Activated T-helper 17 cell treated with anti-CD3 and anti-CD28 coated beads, Interleukin-2, amount 50 U/mL, for 72 hours (primary cell): ENCODE data around the gene USP34. TPM values are rescaled to one million over a fixed set of nuclear protein-coding genes. Genes with fewer than 3 reads are reported as not detected.
"Not testable (repeated sequence)": the region's sequence is repeated elsewhere in the genome, so short reads cannot be mapped to it uniquely, and the experiment has no call there.

Experiments used
- ATAC-seq: fragments of 150-1000 bp; cut with Tn5 transposase; replicated peaks from 2 replicates; pipeline ENCODE4 v1.10.0; 2021; ENCODE audit warnings: mild to moderate bottlenecking, moderate library complexity
- H3K27ac Mint-ChIP-seq: one replicate; pipeline ENCODE4 v1.8.0; 2022; ENCODE audit warnings: mixed read lengths
- H3K27me3 Mint-ChIP-seq: one replicate; pipeline ENCODE4 v1.8.0; 2022; ENCODE audit warnings: mixed read lengths
- H3K36me3 Mint-ChIP-seq: one replicate; pipeline ENCODE4 v1.8.0; 2022; ENCODE audit warnings: low read depth, mild to moderate bottlenecking, mixed read lengths
- H3K4me1 Mint-ChIP-seq: one replicate; pipeline ENCODE4 v1.8.0; 2022; ENCODE audit warnings: mixed read lengths
- H3K4me3 Mint-ChIP-seq: one replicate; pipeline ENCODE4 v1.8.0; 2022; ENCODE audit warnings: mild to moderate bottlenecking, mixed read lengths
- H3K9me3 Mint-ChIP-seq: one replicate; pipeline ENCODE4 v1.8.0; 2022; ENCODE audit warnings: mixed read lengths
- total RNA-seq, 2 donors: library from RNA; stranded (reverse); gene quantifications; one replicate each; pipeline ENCODE4 v1.2.3, GENCODE V29; 2022

USP34 gene
- total RNA-seq, 2 donors from 2014 or later: 98.5 to 121 TPM

GRCh38 chr2:61396005-61396404, 74.9 kb downstream of the USP34 start:
- H3K36me3 Mint-ChIP-seq: peaks cover 53% of the 10 kb centered on the region

GRCh38 chr2:61387588-61387987, 83.3 kb downstream of the USP34 start:
- H3K9me3 Mint-ChIP-seq, H3K27me3 Mint-ChIP-seq, ATAC-seq, H3K27ac Mint-ChIP-seq, H3K4me3 Mint-ChIP-seq, H3K4me1 Mint-ChIP-seq: not testable (repeated sequence)
- peaks cover 62% of the 10 kb centered on the region for H3K36me3 Mint-ChIP-seq

More at GRCh38 chr2:61396005-61396404, 74.9 kb downstream of the USP34 start:
- ATAC-seq: no peak
- Mint-ChIP-seq H3K9me3 (no peaks in the 10 kb centered on the region), H3K27me3 (no peaks in the 10 kb centered on the region), H3K4me3 (no peak overlapping the region), H3K4me1 (no peaks in the 10 kb centered on the region), H3K27ac (no peak overlapping the region)

DNA sequence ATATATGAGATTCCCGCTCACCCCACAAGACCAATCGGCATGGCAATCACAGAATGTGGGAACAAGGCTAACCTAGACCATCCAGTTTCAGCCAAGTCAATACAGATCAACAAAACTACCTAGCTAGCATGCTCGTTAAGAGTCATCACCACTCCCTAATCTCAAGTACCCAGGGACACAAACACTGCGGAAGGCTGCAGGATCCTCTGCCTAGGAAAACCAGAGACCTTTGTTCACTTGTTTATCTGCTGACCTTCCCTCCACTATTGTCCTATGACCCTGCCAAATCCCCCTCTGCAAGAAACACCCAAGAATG, 90.0 kb downstream of the USP34 start:
- not testable (repeated sequence) for H3K27me3 Mint-ChIP-seq, H3K9me3 Mint-ChIP-seq, H3K27ac Mint-ChIP-seq, H3K4me3 Mint-ChIP-seq, ATAC-seq
- peaks cover 12% of the 10 kb centered on the region for H3K4me1 Mint-ChIP-seq
- H3K36me3 Mint-ChIP-seq: peaks cover 80% of the 10 kb centered on the region

- Mint-ChIP-seq H3K27me3 (no peaks in the 10 kb centered on the region), H3K4me1 (peaks cover 12% of the 10 kb centered on the region), H3K9me3 (no peaks in the 10 kb centered on the region), H3K4me3 (no peak overlapping the region), H3K27ac (no peak overlapping the region), H3K36me3 (peaks cover 82% of the 10 kb centered on the region)
- no peak for ATAC-seq
Observed at GRCh38 chr2:61380056-61380881, 90.6 kb downstream of the USP34 start.

DNA sequence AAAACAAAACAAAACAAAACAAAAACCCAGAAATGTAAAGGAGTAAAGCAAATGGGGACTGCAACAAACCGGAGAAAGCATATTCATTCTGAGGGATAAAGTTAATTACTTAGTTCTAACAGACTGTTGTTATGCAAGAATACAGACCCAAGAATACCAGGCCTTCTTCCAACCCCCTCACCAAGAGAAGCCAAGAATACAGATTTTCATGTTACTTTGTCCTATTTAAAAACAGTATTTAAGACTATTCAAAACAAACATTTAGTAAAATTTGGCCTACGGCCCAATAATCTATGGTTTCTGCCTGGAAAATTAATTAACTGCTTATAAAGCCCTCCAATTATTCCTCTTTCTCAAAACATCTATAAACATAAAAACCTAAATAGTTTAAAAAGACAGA, 91.4 kb downstream of the USP34 start:
- Mint-ChIP-seq H3K4me1 (peaks cover 12% of the 10 kb centered on the region), H3K27me3 (no peaks in the 10 kb centered on the region), H3K36me3 (peaks cover 84% of the 10 kb centered on the region), H3K4me3 (no peak overlapping the region), H3K9me3 (no peaks in the 10 kb centered on the region), H3K27ac (no peak overlapping the region)
- no peak for ATAC-seq

- ATAC-seq: no peak
- Mint-ChIP-seq H3K9me3 (no peaks in the 10 kb centered on the region), H3K27ac (no peak overlapping the region), H3K36me3 (peaks cover 97% of the 10 kb centered on the region), H3K4me3 (no peak overlapping the region), H3K4me1 (peaks cover 12% of the 10 kb centered on the region), H3K27me3 (no peaks in the 10 kb centered on the region)
Observed at GRCh38 chr2:61378281-61378680, 92.6 kb downstream of the USP34 start.

DNA sequence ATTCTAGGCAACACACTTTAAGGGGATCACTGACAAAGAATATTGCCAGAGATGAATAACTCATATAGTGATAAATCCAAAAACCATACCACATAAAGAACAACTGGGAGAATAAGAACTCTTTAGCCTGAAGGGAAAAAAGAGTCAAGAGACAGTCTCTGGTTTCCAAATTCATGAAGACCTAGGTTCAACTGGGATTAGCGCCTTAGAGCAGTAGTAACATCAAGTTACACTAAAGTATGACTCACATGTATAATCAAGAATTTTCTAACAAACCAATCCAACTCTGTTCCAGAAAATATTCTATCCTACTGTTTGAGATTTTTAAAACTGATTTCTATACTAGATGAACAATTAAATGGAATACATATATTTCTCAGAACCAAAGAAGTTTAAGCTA, 93.8 kb downstream of the USP34 start:
- Mint-ChIP-seq H3K27me3 (no peaks in the 10 kb centered on the region), H3K4me1 (peaks cover 7% of the 10 kb centered on the region), H3K36me3 (peaks cover 98% of the 10 kb centered on the region), H3K4me3 (no peak overlapping the region), H3K9me3 (no peaks in the 10 kb centered on the region), H3K27ac (no peak overlapping the region)
- no peak for ATAC-seq

- Mint-ChIP-seq H3K27me3 (no peaks in the 10 kb centered on the region), H3K27ac (no peak overlapping the region), H3K9me3 (no peaks in the 10 kb centered on the region), H3K4me1 (no peaks in the 10 kb centered on the region), H3K4me3 (no peak overlapping the region), H3K36me3 (peaks cover 95% of the 10 kb centered on the region)
- no peak for ATAC-seq
Observed at GRCh38 chr2:61376211-61376610, 94.7 kb downstream of the USP34 start.

- no peak overlapping the region for H3K27ac Mint-ChIP-seq
- peaks cover 14% of the 10 kb centered on the region for H3K4me1 Mint-ChIP-seq
- H3K4me3 Mint-ChIP-seq: no peak overlapping the region
- H3K9me3 Mint-ChIP-seq: no peaks in the 10 kb centered on the region
- peaks cover 95% of the 10 kb centered on the region for H3K36me3 Mint-ChIP-seq
- peak; percentile 57 for ATAC-seq
- no peaks in the 10 kb centered on the region for H3K27me3 Mint-ChIP-seq
Observed at GRCh38 chr2:61371027-61371426, 99.9 kb downstream of the USP34 start.

- H3K27ac Mint-ChIP-seq: peak overlapping the region; percentile 20
- no peaks in the 10 kb centered on the region for H3K27me3 Mint-ChIP-seq
- H3K9me3 Mint-ChIP-seq: no peaks in the 10 kb centered on the region
- peaks cover 88% of the 10 kb centered on the region for H3K36me3 Mint-ChIP-seq
- H3K4me3 Mint-ChIP-seq: peak overlapping the region; percentile 25
- H3K4me1 Mint-ChIP-seq: peaks cover 21% of the 10 kb centered on the region
- ATAC-seq: peak; percentile 73
Observed at GRCh38 chr2:61368687-61369665, 101.9 kb downstream of the USP34 start.

DNA sequence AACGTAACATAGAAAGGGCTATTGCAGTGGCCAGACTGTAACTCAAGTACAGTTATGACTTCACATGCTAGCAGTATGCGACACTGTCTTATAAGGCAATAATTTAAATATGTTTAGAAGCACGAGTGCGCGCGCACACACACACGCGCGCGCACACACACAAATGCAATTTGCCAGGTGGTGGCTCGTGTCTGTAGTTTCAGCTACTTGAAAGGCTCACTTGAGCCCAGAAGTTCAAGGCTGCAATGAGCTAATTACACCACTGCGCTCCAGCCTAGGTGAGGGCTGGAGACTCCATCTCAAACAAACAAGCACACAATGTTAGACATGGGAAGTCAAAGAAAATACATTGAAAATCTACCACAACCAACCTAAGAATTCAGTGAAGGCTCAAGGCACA, 103.7 kb downstream of the USP34 start:
- ATAC-seq: no peak
- Mint-ChIP-seq H3K4me3 (no peak overlapping the region), H3K36me3 (peaks cover 88% of the 10 kb centered on the region), H3K27me3 (no peaks in the 10 kb centered on the region), H3K9me3 (no peaks in the 10 kb centered on the region), H3K4me1 (peaks cover 25% of the 10 kb centered on the region), H3K27ac (no peak overlapping the region)

DNA sequence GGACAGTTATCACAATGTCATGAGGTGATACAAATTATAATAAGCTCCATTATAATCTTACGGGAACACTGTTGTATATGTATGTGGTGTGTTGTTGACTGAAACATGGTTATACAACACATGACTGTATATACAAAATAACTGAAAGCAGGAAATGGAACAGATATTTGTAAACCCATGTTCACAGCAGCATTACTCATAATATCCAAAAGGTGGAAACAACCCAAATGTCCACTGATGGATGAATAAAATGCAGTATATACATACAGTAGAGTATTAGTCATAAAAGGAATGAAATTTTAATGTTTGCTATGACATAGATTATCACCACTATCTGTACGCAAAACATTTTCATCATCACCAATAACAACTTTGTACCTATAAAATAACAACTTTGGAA, 107.3 kb downstream of the USP34 start:
- Mint-ChIP-seq H3K27ac (no peak overlapping the region), H3K9me3 (no peaks in the 10 kb centered on the region), H3K36me3 (peaks cover 91% of the 10 kb centered on the region), H3K27me3 (no peaks in the 10 kb centered on the region), H3K4me1 (peaks cover 20% of the 10 kb centered on the region), H3K4me3 (no peak overlapping the region)
- peak; percentile 23 for ATAC-seq

- H3K9me3 Mint-ChIP-seq: no peaks in the 10 kb centered on the region
- no peak overlapping the region for H3K27ac Mint-ChIP-seq
- peaks cover 24% of the 10 kb centered on the region for H3K4me1 Mint-ChIP-seq
- H3K36me3 Mint-ChIP-seq: peaks cover 91% of the 10 kb centered on the region
- no peak overlapping the region for H3K4me3 Mint-ChIP-seq
- ATAC-seq: no peak
- no peaks in the 10 kb centered on the region for H3K27me3 Mint-ChIP-seq
Observed at GRCh38 chr2:61362873-61363272, 108.0 kb downstream of the USP34 start.

DNA sequence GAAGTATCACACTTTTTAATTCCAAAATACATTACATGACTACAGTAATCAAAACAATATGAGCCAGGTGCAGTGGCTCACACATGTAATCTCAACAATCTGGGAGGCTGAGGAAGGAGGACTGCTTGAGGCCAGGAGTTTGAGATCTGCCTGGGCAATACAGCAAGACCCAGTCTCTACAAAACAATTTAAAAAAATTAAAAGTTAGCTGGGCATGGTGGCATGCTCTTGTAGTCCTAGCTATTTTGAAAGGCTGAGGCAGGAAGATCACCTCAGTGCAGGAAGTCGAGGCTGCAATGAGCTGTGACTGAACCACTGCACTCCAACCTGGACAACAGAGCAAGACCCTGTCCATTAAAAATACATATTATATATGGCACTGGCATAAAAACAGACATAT, 109.8 kb downstream of the USP34 start:
- no peak for ATAC-seq
- H3K27ac Mint-ChIP-seq: no peak overlapping the region
- H3K4me3 Mint-ChIP-seq: no peak overlapping the region
- H3K9me3 Mint-ChIP-seq: no peaks in the 10 kb centered on the region
- peaks cover 31% of the 10 kb centered on the region for H3K4me1 Mint-ChIP-seq
- peaks cover 91% of the 10 kb centered on the region for H3K36me3 Mint-ChIP-seq
- H3K27me3 Mint-ChIP-seq: no peaks in the 10 kb centered on the region

DNA sequence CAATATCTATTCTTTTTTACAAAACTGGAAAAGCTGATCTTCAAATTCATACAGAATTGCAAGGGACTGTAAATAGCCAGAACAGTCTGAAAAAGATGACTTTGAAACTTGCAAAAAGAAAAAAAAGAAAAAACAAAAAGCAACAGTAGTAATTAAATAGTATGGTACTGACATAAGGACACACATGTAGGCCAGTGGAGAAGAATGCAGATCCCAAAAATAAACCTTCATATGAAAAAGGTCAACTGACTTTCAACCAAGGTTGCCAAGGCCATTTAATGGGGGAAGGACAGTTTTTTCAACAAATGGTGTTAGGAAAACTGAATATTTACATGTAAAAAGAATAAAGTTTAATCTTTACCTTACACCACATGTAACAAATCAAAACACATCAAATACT, 111.8 kb downstream of the USP34 start:
- Mint-ChIP-seq H3K27ac (no peak overlapping the region), H3K4me1 (peaks cover 28% of the 10 kb centered on the region), H3K9me3 (peaks cover under 1% of the 10 kb centered on the region), H3K36me3 (peaks cover 96% of the 10 kb centered on the region), H3K27me3 (no peaks in the 10 kb centered on the region), H3K4me3 (no peak overlapping the region)
- no peak for ATAC-seq
